GM21717 (cell line): ENCODE data around the gene DLX3.

ENCODE experiments used
- ATAC-seq: cut with Tn5 transposase; IDR thresholded peaks from one replicate; pipeline ENCODE4 v1.9.1; 2021; ENCODE audit warnings: mild to moderate bottlenecking, moderate library complexity; ENCODE audit not compliant: unreplicated experiment

The DLX3 gene

GRCh38 chr17:49992933-49993422 lies 2.0 kb downstream of the DLX3 start:
- ATAC-seq, result no peak

GRCh38 chr17:49992191-49992932 lies 2.7 kb downstream of the DLX3 start:
- no peak for ATAC-seq

GRCh38 chr17:49991409-49991808 lies 3.6 kb downstream of the DLX3 start:
- ATAC-seq, result no peak

GRCh38 chr17:49990921-49991320 lies 4.1 kb downstream of the DLX3 start:
- no peak for ATAC-seq

GRCh38 chr17:49990331-49990730 lies 4.7 kb downstream of the DLX3 start:
- no peak for ATAC-seq

- ATAC-seq, result no peak
Measured at GRCh38 chr17:49989518-49989880, 5.5 kb downstream of the DLX3 start.

- no peak for ATAC-seq
Measured at GRCh38 chr17:49987681-49988441, 7.2 kb downstream of the DLX3 start.

- no peak for ATAC-seq
Measured at GRCh38 chr17:49987290-49987585, 7.8 kb downstream of the DLX3 start.

- ATAC-seq, result no peak
Measured at GRCh38 chr17:49986396-49987289, 8.4 kb downstream of the DLX3 start.

- ATAC-seq, result no peak
Measured at GRCh38 chr17:49985310-49985990, 9.6 kb downstream of the DLX3 start.

GRCh38 chr17:49984776-49985175 lies 10.2 kb downstream of the DLX3 start:
- ATAC-seq, result no peak

- no peak for ATAC-seq
Measured at GRCh38 chr17:49984283-49984682, 10.7 kb downstream of the DLX3 start.

- ATAC-seq, result no peak
Measured at GRCh38 chr17:49980703-49981197, 14.3 kb downstream of the DLX3 start.

GRCh38 chr17:49979748-49980479 lies 15.1 kb downstream of the DLX3 start:
- no peak for ATAC-seq

- ATAC-seq, result no peak
Measured at GRCh38 chr17:49978501-49978900, 16.5 kb downstream of the DLX3 start.

GRCh38 chr17:49977463-49978389 lies 17.3 kb downstream of the DLX3 start:
- ATAC-seq, result no peak

GRCh38 chr17:49976828-49977202 lies 18.2 kb downstream of the DLX3 start:
- no peak for ATAC-seq

GRCh38 chr17:49976163-49976827 lies 18.7 kb downstream of the DLX3 start:
- ATAC-seq, result no peak
